Right lung (tissue), 5 donors: ENCODE measurements around the gene CD151. TPM values are rescaled to one million over a fixed set of nuclear protein-coding genes. Genes with fewer than 3 reads are reported as not detected.

ENCODE experiments used
- DNase-seq, 2 donors: peaks; one replicate each; pipeline ENCODE4 v3.0.0-alpha.2; 2013
- polyA plus RNA-seq, 5 donors: library from polyadenylated mRNA; unstranded; fragments of 120-200 nt; gene quantifications; one replicate each; pipeline versions ENCODE4 v1.2.1 to v1.2.3, GENCODE V29; 2013; ENCODE audit warnings: inconsistent platforms in 1 of 5, low replicate concordance in 1 of 5; ENCODE audit not compliant: insufficient read length in 5 of 5, insufficient read depth in 1 of 5

CD151 gene
- polyA plus RNA-seq, 5 donors, result 124 to 208 (median 165) TPM

DNA sequence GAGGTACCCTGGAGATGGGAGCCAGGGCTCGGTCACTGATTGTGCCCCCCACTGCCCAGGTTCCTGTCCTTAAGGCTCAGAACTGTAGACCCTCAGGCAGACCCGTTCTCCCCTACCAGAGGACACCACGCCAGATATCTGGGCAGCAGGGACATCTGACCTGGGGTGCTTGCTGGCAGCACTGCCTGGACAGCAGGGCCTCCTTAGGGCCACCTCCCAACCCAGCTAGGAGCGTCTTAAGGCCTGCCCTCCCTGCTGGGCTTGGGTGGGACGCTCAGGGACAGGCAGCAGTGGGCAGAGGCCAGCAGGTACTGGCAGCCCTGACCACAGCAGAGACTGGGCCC, 6.5 kb downstream of the CD151 start:
- DNase-seq, result no peak

DNA sequence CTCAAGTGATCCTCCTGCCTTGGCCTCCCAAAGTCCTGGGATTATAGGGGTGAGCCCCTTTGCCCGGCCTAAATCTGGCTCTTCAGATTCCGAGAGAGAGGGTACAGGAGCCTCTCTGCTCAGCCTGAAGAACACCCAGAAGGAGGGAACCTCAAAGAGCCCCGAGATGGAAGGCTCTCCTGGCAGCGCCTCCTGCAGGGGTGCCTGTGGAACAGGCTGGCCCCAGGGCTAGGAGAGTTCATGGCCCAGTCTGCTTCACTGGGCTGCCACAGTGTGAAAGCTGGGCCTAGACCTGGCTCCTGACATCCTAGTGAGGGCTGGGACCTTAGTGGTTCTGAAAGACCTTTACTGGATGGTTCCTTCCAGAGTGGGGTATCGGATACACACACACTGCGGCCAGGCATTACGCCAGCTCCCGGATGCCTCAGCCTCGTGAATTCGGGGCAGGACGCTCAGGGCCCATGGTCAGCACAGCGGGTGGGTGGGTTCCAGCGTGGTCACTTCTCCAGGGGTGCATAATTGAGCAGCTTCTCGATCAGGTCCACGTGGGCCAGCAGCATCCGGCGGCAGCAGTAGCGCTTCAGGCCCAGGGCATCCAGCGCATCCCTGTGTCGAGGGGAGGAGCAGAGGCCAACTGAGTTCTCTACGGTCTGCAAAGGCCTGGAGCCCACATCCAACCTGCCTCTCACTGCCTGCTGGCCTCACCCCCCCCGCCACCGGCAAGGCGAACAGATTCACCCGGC, 7.3 kb downstream of the CD151 start:
- no peak for DNase-seq

DNA sequence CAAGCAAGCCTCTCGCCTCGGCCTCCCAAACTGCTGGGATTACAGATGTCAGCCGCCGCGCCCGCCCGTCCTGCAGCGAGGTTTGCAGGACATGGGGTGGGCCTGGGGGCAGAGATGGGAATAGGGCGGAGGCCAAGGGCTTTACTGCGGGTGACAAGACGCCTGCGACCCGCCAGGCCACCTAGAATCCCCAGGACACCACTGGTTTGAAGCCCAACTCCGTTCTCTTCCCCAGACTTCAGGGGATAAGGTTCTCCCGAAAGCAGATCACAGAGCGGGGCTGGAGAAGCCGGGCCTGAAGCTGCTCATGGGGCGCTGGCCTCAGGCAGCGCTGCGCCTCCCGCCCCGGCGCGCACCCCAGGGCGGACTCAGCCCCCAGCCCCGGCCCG, 9.2 kb downstream of the CD151 start:
- DNase-seq, result no peak

GRCh38 chr11:842370-843002, 9.7 kb downstream of the CD151 start, which contains the start of the genes POLR2L and TSPAN4:
Gene POLR2L, minus strand, starts transcription at chr11:842529. Its CDS starts 21 bp downstream, at chr11:842508.
Gene TSPAN4, plus strand, starts transcription at chr11:842852. Its CDS starts 7,453 bp downstream, at chr11:850305.
- peak; percentile 85 to 87 for DNase-seq

GRCh38 chr11:843086-843734, 10.5 kb downstream of the CD151 start:
- DNase-seq, result no peak

- DNase-seq, result peak; percentile 83 to 85
Measured at GRCh38 chr11:843818-844692, 11.3 kb downstream of the CD151 start.

- peak; percentile 91 to 94 for DNase-seq
Measured at GRCh38 chr11:844693-845644, 12.2 kb downstream of the CD151 start.

DNA sequence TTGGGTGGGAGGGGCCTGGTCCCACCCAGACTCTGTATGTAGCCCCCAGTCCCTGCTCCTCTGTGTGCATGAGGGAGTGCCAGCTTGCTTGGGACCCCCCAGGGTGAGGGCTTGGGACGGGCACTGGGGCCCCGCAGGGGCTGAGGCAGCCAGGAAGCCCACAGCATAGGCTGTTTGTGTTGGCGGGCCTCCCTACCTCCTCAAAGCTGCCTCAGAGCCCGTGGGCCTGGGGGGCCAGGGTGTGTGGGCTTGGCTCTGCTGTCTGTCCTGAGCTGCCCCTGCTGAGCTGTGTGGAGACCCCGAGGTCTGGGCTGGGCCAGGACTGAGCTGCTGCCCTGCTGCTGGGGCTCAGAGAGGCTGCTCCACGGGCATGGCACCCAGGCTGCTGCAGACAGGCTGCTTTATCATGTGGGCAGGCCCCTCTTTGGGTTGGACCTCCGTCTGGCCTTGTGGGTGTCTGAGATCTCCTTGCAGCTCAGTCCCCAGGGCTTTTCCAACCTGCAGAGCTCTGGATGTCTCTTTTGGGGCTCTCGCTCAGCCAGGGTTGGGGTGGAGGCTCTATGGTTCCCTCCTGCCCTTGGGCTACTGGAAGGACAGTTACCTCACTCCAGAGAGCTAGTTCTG, 13.2 kb downstream of the CD151 start:
- DNase-seq, result no peak

DNA sequence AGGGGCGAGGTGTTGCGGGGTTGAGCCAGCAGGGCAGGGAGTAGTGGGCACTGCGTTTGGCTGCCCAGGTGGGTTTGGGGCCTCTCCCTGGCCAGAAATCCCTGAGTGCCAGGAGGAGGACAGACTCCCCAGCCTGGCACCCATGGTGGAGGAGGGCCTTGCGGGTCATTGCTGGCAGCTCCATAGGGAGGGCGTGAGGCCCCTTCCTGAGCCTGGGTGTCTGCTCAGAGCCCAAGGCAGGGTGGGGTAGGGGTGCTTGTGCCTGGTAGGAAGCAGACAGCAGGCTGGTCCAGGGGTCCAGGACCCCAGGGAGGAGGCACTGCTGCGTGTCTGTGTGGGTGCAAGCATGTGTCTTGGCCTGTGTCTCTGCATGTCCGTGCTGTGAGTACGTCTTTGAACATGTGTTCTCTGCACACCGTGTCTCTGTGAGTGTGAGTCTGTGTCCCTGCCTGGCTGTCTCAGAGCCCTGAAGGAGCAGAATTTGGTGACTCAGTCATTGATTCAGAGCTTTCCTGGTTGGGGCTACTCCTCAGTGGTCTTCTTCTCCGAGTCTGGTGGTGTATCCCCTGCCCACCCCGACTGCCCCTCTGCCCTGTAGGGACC, 13.8 kb downstream of the CD151 start:
- no peak for DNase-seq

DNA sequence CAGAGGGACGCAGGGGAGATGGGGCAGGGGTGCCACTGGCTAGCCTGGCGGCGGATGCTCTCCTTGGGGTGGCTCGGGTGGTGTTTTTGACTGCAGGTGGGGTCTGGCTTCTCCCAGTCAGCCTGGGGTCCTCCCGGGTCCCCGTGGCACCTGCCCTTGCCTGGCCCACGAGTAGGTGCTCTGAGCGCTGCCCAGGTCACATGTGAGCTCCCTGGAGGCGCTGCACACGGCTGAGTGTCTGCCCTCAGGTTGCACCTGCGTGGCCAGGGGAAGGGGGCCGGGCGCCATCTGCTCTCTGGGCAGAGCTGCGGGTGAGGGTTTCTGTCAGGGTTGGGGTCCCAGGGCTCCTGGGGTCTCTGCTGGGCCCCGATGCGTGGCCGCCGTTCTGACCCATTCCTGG, 15.1 kb downstream of the CD151 start:
- DNase-seq, result no peak

GRCh38 chr11:848380-848931, 15.7 kb downstream of the CD151 start:
- no peak for DNase-seq

DNA sequence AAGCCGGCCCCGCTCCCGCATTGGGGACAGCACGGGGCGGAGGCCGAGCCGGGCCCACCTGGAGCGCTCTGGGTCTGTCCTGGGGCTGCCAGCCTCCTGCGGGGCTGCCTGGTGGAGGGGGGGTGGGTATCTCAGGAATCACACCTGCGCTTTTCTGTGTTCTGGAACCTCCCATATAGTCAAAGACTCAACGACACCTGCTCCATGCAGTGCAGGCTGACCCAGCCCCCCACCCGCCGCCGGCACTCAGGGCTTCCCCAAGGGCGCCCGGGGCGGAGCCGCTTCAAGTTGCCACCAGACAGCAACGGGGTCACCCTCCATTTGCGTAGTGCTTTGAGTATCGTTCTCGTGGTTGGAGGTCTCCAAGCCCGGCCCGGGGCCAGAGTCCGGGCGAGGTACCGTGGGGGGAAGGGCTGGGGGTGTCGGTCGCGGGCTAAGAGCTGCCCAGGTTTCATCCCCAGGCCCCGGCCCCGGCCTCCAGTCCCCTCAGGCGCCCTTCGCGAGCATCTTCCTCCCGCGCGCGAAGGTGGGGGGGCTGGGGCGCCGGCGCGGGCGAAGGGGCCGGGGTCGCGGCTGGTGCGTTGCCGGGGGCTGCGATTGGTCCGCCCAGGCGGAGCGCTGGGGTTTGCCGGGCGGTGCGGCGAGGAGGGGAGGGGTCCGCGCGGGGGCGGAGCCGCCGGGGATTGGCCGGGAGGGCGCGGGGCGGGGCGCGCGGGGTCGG, 16.5 kb downstream of the CD151 start:
- DNase-seq, result no peak

DNA sequence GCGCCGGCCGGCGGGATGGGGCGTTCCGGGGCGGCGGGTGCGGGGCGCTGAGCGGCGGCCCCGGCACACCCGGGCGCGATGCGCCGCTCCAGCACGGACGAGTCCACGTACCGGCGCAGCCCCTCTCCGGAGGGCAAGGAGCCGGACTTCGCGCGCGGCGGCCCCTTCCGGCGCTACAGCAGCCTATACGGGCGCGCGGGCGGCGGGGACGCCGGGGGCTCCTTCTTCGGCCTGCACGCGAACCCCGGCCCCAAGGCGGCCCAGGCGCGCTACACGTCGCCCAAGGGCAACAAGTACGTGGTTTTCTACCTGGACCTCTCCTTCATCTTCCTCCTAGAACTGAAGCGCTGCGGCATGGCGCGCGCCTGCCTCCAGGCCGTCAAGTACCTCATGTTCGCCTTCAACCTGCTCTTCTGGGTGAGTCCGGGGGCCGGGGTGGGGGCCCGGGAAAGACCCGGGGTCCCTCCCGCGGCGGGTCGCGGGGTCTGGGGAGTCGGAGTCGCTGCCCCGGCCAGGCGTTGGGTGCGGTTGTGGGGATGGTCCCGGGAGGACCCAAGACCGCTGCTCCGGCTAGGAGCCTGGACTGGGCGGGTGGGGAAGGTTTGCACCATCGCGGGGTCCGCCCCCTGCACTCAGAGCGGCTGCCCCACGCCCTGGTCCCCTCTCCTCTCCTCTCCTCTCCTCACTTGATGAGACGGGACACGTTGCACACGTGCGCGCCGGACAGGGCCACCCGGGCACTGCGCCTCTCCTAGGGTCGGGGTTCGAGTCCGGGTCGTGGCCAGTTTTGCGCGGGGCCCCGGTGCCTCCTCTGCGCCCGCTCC, 17.4 kb downstream of the CD151 start:
- no peak for DNase-seq

GRCh38 chr11:850775-851763, 18.3 kb downstream of the CD151 start:
- DNase-seq, result no peak

GRCh38 chr11:852762-853161, 20.0 kb downstream of the CD151 start:
- no peak for DNase-seq

DNA sequence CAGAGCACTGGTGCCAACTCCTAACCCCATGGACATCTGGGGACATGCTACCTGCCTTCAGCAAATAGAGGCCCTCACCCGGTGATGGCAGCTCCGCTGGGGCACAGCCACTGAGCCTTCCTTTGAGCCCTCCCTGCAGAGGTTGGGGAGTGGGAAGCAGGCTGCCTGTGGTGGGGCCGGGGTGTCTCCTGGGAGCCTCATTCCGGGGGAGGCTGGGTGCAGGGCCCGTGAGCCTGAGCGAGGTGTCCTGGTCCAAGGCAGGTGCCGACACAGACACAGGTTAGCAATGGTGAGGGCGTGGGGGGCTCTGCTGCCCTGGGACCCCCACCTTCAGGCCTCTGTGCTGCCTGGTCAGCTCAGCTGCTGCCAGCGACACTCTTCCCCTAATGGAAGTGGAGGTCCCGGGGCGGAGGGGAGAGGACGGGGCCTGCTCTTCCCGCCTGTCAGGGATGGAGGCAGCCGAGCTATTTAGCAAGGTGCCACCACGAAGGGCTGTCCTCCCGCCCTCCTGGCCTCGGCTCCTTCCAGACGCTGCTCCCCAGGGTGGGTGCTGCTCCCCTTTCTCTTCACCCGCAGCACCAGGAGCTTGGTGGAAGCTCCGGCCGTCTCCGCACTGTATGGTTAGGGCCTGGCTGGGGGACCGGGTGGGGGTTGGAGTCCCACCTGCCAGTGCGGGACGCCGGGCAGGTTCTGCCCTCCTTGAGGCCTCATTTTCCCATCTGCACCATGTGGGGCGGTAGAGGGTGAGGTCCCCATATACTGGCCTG, 21.1 kb downstream of the CD151 start:
- DNase-seq, result no peak
